Measurements from ENCODE around the gene CAPN12. TPM values are rescaled to one million over a fixed set of nuclear protein-coding genes. Genes with fewer than 3 reads are reported as not detected.
A peak's percentile ranks its signal among the peaks of the same experiment; 100 is the strongest.

The CAPN12 gene
- total RNA-seq, 1 experiment from 2014 or later: 58.5 TPM

DNA sequence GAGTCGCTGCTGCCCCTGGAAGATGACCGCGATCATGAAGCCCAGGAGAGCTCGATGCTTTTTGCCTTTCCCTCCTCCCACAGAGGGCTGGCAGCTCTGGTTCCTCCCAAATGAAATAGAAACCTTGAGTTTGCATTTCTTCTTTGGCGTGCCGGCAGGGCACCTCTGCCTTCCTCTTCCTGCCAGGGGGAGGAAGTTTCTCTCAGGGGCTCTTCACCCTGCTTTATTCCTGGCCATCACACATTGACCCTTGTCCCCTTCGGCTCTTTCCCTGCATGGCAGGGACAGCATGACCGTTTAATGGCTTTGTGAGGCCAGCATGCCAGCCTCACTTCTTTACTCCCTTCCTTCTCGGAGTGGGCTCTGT lies 49.0 kb downstream of the CAPN12 start:
- no peak overlapping the region for H3K4me3 ChIP-seq (ENCODE audit: low read depth in 2 of 2, low read length in 2 of 2)
- peak overlapping the region; percentile 98 for H3K27ac ChIP-seq (ENCODE audit: low read length)
- in situ Hi-C loops (cut with HindIII; ENCODE audit: low pct_unique_long_range_greater_than_20kb, low sequenced_read_pairs) (no loop called here), intact Hi-C loops (cut with micrococcal nuclease; ENCODE audit: unreplicated experiment) (no loop called here)
- no TSS peak for BruUV-seq (replicated peaks)
- TF ChIP-seq, protein P1, sequence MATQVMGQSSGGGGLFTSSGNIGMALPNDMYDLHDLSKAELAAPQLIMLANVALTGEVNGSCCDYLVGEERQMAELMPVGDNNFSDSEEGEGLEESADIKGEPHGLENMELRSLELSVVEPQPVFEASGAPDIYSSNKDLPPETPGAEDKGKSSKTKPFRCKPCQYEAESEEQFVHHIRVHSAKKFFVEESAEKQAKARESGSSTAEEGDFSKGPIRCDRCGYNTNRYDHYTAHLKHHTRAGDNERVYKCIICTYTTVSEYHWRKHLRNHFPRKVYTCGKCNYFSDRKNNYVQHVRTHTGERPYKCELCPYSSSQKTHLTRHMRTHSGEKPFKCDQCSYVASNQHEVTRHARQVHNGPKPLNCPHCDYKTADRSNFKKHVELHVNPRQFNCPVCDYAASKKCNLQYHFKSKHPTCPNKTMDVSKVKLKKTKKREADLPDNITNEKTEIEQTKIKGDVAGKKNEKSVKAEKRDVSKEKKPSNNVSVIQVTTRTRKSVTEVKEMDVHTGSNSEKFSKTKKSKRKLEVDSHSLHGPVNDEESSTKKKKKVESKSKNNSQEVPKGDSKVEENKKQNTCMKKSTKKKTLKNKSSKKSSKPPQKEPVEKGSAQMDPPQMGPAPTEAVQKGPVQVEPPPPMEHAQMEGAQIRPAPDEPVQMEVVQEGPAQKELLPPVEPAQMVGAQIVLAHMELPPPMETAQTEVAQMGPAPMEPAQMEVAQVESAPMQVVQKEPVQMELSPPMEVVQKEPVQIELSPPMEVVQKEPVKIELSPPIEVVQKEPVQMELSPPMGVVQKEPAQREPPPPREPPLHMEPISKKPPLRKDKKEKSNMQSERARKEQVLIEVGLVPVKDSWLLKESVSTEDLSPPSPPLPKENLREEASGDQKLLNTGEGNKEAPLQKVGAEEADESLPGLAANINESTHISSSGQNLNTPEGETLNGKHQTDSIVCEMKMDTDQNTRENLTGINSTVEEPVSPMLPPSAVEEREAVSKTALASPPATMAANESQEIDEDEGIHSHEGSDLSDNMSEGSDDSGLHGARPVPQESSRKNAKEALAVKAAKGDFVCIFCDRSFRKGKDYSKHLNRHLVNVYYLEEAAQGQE (IDR thresholded peaks at IDR 0.05; ENCODE audit: insufficient read depth in 1 of 2, low read depth in 2 of 2, low read length in 1 of 2): no peak
- TF ChIP-seq POLR2AphosphoS5 (IDR thresholded peaks at IDR 0.05; ENCODE audit: low read depth, low read length): no peak
- TF ChIP-seq SIN3A (IDR thresholded peaks at IDR 0.05; ENCODE audit: borderline replicate concordance, insufficient read depth, low read depth, low read length): no peak
- TF ChIP-seq TCF7L2 (IDR thresholded peaks at IDR 0.05; ENCODE audit: low read depth, low read length): no peak
- TF ChIP-seq, protein P2, sequence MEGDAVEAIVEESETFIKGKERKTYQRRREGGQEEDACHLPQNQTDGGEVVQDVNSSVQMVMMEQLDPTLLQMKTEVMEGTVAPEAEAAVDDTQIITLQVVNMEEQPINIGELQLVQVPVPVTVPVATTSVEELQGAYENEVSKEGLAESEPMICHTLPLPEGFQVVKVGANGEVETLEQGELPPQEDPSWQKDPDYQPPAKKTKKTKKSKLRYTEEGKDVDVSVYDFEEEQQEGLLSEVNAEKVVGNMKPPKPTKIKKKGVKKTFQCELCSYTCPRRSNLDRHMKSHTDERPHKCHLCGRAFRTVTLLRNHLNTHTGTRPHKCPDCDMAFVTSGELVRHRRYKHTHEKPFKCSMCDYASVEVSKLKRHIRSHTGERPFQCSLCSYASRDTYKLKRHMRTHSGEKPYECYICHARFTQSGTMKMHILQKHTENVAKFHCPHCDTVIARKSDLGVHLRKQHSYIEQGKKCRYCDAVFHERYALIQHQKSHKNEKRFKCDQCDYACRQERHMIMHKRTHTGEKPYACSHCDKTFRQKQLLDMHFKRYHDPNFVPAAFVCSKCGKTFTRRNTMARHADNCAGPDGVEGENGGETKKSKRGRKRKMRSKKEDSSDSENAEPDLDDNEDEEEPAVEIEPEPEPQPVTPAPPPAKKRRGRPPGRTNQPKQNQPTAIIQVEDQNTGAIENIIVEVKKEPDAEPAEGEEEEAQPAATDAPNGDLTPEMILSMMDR (IDR thresholded peaks at IDR 0.05): no peak
- DNase-seq (ENCODE audit: low read depth, low spot score) (no peak), ATAC-seq (no peak)
- no peaks in the 10 kb centered on the region for H3K27me3 ChIP-seq (ENCODE audit: control insufficient read depth, insufficient read depth, low read length)
- POLR2A ChIA-PET: interaction anchor here (0.6 kb wide), 1 partner anchor 139 kb away, joined by 3 read pairs; no protein-coding TSS in a partner anchor
- CTCF ChIA-PET: interaction anchor here (0.5 to 0.6 kb wide), 2 partner anchors 180 to 390 kb away, joined by 3 to 7 read pairs; no protein-coding TSS in a partner anchor
- no peaks in the 10 kb centered on the region for H3K9me3 ChIP-seq (ENCODE audit: control insufficient read depth, insufficient read depth, low read depth, low read length)
- H3K36me3 ChIP-seq (ENCODE audit: control insufficient read depth, insufficient read depth, low read length): peaks cover 17% of the 10 kb centered on the region
- peaks cover 100% of the 10 kb centered on the region for H3K4me1 ChIP-seq (ENCODE audit: control insufficient read depth, insufficient read depth, low read length)

DNA sequence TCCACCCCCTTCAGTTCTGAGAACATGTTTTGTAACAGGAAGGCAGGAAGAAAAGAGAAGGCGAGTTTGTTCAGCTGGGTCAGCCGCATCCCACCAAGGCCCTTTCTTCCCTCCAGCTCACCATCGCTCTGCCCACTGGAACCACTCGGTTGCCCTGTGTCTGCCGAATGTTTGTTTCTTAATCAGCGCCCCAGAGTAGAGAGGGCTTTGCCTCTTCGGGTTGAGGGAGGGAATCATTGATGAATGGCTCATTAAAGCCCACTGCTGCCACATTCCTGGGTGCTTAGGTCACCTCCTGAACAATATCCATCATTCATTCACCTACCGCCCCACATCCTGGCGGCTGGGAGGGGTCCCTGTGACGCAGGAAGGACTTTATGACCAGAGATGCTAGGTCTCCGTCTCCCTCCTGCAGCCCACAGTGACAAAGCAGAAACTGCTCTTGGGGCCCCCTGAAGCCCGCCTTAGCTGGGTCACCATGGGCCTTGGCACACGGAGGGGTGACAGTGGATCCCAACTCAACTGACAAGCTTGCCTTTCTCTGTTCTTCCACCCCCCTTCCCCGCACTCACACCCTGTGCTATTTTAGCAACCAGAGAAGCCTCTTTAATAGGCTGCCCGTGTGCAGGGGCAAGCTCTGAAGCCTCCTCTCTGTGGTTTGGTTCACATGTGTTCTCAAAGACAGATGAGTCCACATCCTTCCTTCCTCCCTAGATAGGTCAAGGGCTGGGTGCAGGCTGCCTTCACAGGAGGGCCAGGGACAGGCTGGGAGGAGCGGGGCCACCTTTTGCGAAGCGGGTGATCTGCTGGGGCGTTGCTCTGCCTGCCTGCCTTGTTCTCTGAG lies 50.7 kb downstream of the CAPN12 start:
- ATAC-seq: peak; percentile 54
- peak; percentile 63; the same call in 1 of the 2 replicates for TF ChIP-seq TCF7L2 (IDR thresholded peaks at IDR 0.05; ENCODE audit: low read depth, low read length)
- TF ChIP-seq, protein P2 (IDR thresholded peaks at IDR 0.05): no peak
- TF ChIP-seq SIN3A (IDR thresholded peaks at IDR 0.05; ENCODE audit: borderline replicate concordance, insufficient read depth, low read depth, low read length): no peak
- no peak for TF ChIP-seq POLR2AphosphoS5 (IDR thresholded peaks at IDR 0.05; ENCODE audit: low read depth, low read length)
- in situ Hi-C loops (cut with HindIII; ENCODE audit: low pct_unique_long_range_greater_than_20kb, low sequenced_read_pairs) (no loop called here), intact Hi-C loops (cut with micrococcal nuclease; ENCODE audit: unreplicated experiment) (loop anchor here (5.0 kb wide), 1 partner anchor 36 kb away; no protein-coding TSS in a partner anchor)
- H3K4me1 ChIP-seq (ENCODE audit: control insufficient read depth, insufficient read depth, low read length): peaks cover 100% of the 10 kb centered on the region
- no TSS peak for BruUV-seq (replicated peaks)
- DNase-seq (ENCODE audit: low read depth, low spot score): peak; percentile 90
- CTCF ChIA-PET: interaction anchor here (0.9 to 1.5 kb wide), 2 partner anchors 57 to 59 kb away, joined by 3 to 4 read pairs; no protein-coding TSS in a partner anchor
- H3K27me3 ChIP-seq (ENCODE audit: control insufficient read depth, insufficient read depth, low read length): no peaks in the 10 kb centered on the region
- H3K4me3 ChIP-seq (ENCODE audit: low read depth in 2 of 2, low read length in 2 of 2): peak overlapping the region in 1 of 2 experiments; percentile 19; a peak in 2 of 4 replicates
- peaks cover 15% of the 10 kb centered on the region for H3K36me3 ChIP-seq (ENCODE audit: control insufficient read depth, insufficient read depth, low read length)
- H3K9me3 ChIP-seq (ENCODE audit: control insufficient read depth, insufficient read depth, low read depth, low read length): no peaks in the 10 kb centered on the region
- POLR2A ChIA-PET: interaction anchor here (0.5 to 2.2 kb wide), 12 partner anchors 9 to 221 kb away, joined by 3 to 13 read pairs (median 3); partner anchors contain the start of gene EIF3K
- peak overlapping the region; percentile 98 for H3K27ac ChIP-seq (ENCODE audit: low read length)
